ENCODE data around the gene FTCD.

GRCh38 chr21:46189959-46190490 lies 34.6 kb upstream of the FTCD start:
- TF ChIP-seq SP4 (IDR thresholded peaks at IDR 0.05; ENCODE audit: low read length) = no peak
- TF ChIP-seq EP300 (IDR thresholded peaks at IDR 0.05; ENCODE audit: borderline replicate concordance in 1 of 2, low read depth in 2 of 2, low read length in 2 of 2) = no peak

All from H1 (cell line).